Activated T-helper 1 cell treated with anti-CD3 and anti-CD28 coated beads, Interleukin-2, amount 50 U/mL, for 16 hours (primary cell): ENCODE results near the gene ZNF124.

Source experiments
- DNase-seq, 2 donors: peaks; one replicate each; pipeline ENCODE4 v3.0.0-alpha.2; 2020; ENCODE audit warnings: low read depth in 1 of 2, low spot score in 1 of 2

The ZNF124 gene

DNA sequence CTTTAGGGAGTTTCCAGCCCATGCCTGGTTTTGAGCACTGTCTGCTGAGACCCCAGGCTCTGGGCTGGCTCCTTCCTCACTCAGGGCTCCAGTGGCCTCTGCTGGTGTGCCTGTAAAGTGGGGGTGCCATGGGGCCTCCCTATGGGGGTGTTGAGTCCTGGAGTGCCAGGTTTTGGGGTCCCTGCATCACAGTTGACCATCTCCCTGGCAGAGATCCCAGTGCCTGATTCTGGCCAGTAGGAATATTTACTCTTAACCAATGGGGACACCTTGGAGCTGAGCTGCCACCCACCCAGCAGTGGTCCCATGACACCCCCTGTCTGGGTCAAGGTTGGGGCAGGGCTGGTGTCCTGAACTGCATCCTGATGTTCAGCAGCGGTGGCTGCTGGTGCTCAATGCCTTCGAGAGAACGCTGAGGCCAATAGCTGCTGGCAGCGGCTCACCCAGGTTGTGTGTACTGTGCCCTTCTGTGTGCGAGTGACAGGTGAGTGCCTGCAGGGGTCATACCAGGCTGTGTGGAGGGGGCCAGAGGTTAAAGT is 58.0 kb downstream of the ZNF124 start:
- no peak for DNase-seq

DNA sequence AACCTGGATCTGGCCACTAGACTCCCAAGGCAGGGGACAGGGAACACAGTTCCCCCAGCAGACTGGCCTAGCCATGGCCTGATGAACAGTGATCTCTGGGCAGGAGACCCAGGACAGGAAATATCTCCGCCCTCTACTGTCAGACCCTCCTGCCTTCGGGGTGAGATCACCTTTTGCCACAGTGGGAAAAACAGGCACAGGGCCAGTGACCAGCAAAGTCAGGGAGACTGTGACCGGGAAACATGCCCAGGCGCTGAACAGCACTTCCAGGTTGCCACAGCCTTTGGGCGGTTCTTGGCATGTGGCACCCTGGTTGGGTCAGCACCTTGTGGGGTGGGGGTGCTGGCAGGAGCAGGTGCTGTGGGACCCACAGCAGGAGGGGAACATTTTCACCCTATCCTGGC is 58.7 kb downstream of the ZNF124 start:
- DNase-seq: no peak

DNA sequence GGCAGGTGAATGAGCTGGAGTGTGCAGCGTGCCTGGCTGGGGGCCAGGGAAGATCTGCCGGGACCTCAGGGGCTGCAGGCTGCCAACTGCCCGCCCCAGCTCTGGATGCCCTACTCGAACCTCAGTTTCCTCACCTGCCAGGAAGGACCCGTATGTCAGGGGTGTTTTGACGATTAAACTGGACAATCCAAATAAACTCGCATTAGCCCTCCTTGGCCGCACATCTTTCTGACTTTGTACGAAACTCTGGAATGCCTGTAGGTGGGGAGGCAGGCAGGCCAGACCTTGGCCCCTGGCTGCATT is 59.4 kb downstream of the ZNF124 start:
- no peak for DNase-seq

DNA sequence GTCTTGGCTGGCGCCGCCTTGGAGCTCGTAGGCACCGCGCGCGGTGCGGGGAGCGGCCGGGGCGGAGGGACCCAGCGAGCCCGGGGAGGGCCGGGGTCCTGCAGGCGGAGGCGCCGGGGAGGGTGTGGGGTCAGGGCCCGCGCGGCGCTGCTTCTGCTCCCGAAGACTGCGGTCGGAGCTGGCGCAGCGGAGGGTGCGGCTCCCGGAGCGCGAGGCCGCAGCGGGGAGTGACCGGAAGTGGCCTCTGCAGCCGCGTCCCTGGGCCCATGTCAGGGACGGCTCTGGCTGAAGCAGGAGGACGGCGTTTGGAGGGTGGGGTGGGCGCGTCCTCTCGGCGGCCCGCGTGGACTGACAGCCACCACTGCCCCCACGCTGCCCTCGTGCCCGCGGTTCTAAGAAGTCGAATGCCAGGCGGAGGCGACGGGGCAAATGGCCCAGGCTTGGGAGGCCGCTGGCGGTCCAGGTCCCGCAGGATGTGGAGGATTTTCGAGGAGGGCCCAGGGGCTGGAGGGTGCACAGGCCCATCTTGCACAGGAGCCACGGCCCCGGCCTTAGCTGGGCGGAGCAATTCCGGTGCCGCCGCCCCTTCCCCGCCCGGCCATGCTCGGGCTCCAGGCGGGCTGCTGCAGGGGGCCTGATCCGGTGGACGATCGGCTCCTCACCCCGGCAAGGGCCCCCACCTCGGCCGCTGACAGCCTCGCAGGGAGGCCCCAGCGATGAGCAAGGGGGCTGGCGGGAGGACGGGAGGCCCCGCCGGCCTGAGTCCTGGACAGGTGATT is 59.9 kb downstream of the ZNF124 start:
- no peak for DNase-seq

DNA sequence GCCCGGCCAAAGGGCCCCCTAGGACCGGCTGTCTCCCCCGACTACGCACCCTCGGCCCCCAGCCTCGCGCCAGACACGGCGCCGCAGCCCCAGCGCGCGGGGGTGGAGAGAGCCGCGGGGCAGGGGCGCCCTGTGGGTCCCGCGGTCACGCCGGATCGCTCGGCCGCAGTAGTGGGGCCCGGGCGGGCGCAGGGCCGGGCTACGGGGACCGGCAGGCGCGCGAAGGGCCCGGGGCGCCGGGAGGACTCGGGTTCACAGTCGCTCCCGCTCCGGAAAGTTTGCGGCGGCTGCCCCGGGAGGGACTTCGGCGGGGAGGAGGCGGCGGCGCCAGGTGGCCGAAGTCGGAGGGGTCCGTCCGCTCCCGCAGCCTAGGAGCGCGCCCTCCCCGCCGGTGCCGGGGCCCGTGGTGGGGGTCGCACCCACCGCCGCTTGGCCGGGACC is 60.5 kb downstream of the ZNF124 start:
- no peak for DNase-seq

DNA sequence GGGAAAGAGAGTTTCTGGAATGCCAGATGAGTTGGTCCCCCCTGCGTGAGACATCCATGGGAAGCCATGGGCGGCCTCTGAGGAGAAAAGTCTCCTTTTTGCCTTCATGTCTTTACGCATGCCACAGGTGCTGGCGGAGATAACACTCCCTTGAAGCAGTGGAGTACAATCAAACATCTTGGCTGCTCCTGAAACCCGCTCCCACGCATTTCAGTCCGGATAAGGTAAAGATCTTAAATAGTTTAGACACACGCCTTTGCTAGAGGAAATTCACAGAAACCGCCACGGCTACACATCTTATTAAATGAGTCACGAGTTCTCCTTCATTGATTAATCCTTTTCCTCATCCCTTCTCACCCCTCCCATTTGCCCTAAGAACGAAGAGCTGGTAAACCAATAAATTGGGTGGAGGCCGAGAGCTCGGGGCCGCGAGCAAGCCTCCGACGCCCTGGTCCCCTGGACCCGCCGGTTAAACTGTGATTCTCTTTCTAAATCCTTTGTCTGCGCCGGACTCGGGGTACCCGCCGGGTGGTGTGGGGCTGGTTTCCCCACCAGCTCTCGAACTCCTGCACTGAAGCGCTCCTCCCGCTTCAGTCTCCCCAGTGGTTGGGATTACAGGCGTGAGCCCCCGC is 61.1 kb downstream of the ZNF124 start:
- DNase-seq: no peak

DNA sequence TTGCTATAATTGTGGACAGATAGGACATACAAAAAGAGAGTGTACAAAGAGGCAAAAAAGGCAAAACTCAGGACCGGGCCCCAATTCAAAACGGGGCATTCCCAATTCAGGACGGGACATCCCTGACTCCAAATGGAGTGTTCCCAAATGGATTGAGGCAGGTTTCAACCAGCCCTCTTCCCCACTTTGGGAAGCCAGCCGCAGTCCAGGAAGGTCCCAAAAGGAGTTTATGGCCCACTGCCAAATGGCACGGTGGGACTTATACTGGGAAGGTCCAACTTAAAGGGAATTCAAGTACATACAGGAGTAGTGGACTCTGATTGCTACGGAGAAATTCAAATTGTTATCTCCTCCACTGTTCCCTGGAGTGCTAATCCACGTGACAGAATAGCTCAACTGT is 64.1 kb downstream of the ZNF124 start:
- no peak for DNase-seq

DNA sequence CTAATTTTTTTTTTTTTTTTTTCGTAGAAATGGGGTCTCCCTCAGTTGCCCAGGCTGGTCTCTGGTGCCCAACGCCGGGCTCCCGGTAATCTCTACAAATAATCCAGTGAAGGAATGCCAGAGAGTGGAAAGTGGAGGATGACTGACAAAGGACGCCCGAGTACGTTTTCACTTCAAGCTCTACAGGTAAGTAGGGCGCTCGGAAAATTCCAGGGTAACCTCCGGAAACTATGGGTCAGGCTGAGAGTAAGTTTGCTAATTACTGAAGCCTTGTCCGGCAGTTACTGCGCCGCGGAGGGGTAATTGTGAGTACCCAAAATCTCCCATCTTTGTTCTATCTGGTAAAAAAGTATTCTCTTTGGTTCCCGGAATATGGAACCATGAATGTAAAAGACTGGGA is 65.9 kb downstream of the ZNF124 start:
- DNase-seq: no peak
